IgD-negative memory B cell (primary cell): ENCODE measurements around the gene SF3B4. TPM values are rescaled to one million over a fixed set of nuclear protein-coding genes. Genes with fewer than 3 reads are reported as not detected.
"Not testable (repeated sequence)": the region's sequence is repeated elsewhere in the genome, so short reads cannot be mapped to it uniquely, and the experiment has no call there.

ENCODE experiments used
- H3K27ac Mint-ChIP-seq, 3 donors: one replicate each; pipeline ENCODE4 v1.8.0; 2020 to 2022; ENCODE audit warnings: mild to moderate bottlenecking in 3 of 3, mixed read lengths in 3 of 3, moderate library complexity in 1 of 3
- H3K27me3 Mint-ChIP-seq: one replicate; pipeline ENCODE4 v1.8.0; 2021; ENCODE audit warnings: mixed read lengths
- H3K36me3 Mint-ChIP-seq: one replicate; pipeline ENCODE4 v1.8.0; 2020; ENCODE audit warnings: mild to moderate bottlenecking, mixed read lengths
- H3K4me1 Mint-ChIP-seq, 3 donors: one replicate each; pipeline ENCODE4 v1.8.0; 2020 to 2022; ENCODE audit warnings: mixed read lengths in 3 of 3, mild to moderate bottlenecking in 1 of 3
- H3K4me3 Mint-ChIP-seq, 4 donors: one replicate each; pipeline ENCODE4 v1.8.0; 2020 to 2022; ENCODE audit warnings: mild to moderate bottlenecking in 4 of 4, mixed read lengths in 4 of 4, moderate library complexity in 3 of 4
- H3K9me3 Mint-ChIP-seq, 3 donors: one replicate each; pipeline ENCODE4 v1.8.0; 2020 to 2021; ENCODE audit warnings: mixed read lengths in 3 of 3, mild to moderate bottlenecking in 1 of 3
- polyA plus RNA-seq: library from polyadenylated mRNA; unstranded; fragments of 300-500 nt; fragmentation: Illumina TruSeq; gene quantifications from one replicate; pipeline ENCODE4 v1.2.3, GENCODE V29; 2021

SF3B4 gene
- polyA plus RNA-seq, 1 donor from 2014 or later, result 99.3 TPM

DNA sequence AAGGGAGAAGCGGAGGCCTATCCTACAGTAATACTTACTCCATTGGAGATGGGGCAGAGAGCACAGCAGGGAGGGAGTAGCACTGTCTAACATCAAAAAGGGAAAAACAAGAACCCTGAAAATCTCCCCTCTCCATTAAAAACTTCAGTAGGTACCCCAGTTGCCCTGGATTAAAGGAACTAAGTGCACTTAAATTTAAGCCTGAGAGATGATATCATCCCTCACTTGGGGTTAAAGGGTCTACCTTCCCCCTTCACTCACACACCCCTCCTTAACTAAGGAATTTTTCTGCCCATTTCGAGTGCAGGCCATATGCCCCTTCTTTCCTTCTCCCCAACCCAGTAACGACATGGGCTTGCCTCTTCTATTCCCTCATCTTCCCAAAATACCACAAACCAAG is 12.8 kb upstream of the SF3B4 start:
- H3K27me3 Mint-ChIP-seq, result no peaks in the 10 kb centered on the region
- no peaks in the 10 kb centered on the region for H3K9me3 Mint-ChIP-seq
- peaks cover 2% of the 10 kb centered on the region for H3K36me3 Mint-ChIP-seq
- H3K4me3 Mint-ChIP-seq, result no peak overlapping the region
- H3K4me1 Mint-ChIP-seq, result peaks cover 0 to 4% (median 2%) of the 10 kb centered on the region in 3 donors
- H3K27ac Mint-ChIP-seq, result no peak overlapping the region

DNA sequence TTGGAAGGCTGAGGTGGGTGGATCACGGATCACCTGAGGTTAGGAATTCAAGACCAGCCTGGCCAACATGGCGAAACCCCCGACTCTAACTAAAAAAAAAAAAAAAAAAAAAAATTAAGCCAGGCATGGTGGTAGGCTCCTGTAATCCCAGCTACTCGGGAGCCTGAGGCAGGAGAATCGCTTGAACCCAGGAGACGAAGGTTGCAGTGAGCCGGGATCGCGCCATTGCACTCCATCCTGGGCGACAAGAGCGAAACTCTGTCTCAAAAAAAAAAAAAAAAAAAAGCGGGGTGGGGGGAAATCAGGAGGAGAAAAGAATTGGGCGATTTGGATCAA is 11.0 kb upstream of the SF3B4 start:
- H3K27me3 Mint-ChIP-seq, H3K4me1 Mint-ChIP-seq, H3K36me3 Mint-ChIP-seq, H3K4me3 Mint-ChIP-seq, H3K9me3 Mint-ChIP-seq, H3K27ac Mint-ChIP-seq: not testable (repeated sequence)

DNA sequence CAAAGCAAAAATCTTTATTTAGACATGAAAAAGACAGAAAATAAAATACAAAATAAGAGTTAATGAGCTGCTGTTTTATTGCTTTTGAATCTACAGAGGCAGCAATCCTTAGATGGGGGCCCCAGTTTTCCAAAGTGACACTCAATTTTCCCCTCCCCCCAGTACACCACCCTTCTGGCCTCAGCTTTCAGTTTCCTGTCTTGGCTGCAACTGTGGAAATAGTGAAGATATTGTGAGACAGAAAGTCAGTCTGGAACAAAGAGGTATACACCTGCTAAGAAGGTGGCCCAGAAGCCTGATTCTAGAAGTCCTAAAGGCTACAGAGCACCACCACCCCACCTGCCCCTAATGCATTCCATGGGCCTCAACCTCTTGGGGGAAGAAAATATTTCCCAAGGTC is 10.2 kb upstream of the SF3B4 start:
- no peaks in the 10 kb centered on the region for H3K9me3 Mint-ChIP-seq
- no peaks in the 10 kb centered on the region for H3K36me3 Mint-ChIP-seq

DNA sequence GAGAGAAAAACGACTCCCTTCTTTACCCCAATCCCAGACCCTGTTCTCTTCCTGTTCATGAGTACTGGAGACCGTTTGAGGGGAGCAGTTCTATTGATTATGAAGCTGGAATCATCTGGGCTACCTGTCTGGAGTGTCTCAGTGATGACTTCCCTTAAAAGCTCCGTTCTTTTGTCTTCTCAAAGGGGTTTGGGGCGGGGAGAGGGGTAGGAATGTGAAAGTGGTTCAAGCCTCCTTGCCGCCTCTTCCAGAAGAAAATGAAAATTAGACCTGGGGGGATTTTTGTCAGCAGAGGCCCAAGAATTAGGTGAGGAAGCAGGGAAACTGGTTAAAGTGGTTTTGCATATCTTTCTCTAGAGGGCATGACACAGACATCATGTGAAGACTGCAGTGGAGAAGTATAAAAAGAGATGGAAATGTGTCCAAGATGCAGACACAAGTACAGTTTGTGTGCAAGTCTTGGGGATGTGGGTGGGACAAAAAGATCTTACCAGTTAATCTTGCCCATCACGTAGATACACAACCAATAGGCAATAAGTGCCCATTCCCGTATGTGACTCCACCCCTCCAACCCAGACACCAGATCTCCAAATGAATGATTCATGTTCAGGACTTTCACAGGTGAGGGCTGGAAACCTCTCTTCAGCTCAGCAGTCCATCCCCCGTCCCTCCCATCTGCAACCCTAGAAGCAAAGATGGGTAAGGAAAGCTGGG is 9.5 kb upstream of the SF3B4 start:
- peaks cover 5% of the 10 kb centered on the region for H3K27me3 Mint-ChIP-seq
- H3K27ac Mint-ChIP-seq, result peak overlapping the region in 1 of 3 donors; percentile 69
- H3K4me1 Mint-ChIP-seq, result peaks cover 0 to 4% (median 2%) of the 10 kb centered on the region in 3 donors
- H3K4me3 Mint-ChIP-seq, result no peak overlapping the region
- no peaks in the 10 kb centered on the region for H3K36me3 Mint-ChIP-seq
- H3K9me3 Mint-ChIP-seq, result no peaks in the 10 kb centered on the region

More for the DNA sequence above, 10.2 kb upstream of the SF3B4 start:
- Mint-ChIP-seq H3K27ac (no peak overlapping the region), H3K4me3 (no peak overlapping the region), H3K4me1 (peaks cover 0 to 4% (median 2%) of the 10 kb centered on the region in 3 donors), H3K27me3 (peaks cover 5% of the 10 kb centered on the region)

DNA sequence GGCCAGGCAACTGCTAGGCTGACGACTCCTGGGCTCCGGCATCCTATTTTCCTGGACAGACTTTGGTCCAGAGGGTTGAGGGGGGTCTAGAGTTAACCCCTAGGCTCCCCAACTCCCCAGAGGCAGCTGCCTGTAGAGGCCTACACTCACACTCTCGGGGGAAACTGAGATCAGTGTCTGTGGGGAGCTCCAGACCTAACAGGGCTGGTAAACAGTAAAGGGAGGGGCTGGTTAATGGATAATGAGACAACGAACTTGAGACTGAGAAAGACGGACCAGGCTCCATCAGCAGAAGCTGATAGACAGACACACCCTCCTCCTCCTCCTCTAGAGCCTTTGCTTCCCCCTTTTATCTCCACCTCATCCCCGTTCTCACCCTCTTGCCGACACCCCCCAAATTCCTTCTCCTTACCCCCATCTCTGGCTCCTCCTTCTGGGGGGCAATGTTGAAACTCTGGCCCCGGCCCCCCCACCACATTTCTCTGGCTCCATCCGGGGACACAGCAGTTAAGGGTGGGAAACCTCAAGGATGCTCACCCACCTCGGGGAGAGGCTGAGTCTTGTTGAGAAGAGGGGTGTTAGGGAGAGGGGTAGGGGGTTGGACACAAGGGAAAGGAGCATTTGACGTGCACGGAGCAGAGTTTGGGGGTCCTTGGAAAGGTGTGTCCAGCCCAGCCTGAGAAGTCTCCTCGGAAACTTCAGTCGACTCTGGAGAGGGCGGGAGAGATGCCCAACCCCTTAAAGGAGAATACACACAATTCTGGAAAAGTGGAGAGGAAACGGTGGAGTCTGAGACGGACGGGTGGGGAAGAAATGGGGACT is 8.8 kb upstream of the SF3B4 start, which contains the start of gene MTMR11:
TSS of gene MTMR11 (minus strand) at position 710 of the 822 bp plus-strand sequence. CDS start at position 478, 232 bp downstream.
- H3K4me1 Mint-ChIP-seq, result peaks cover 0 to 4% (median 2%) of the 10 kb centered on the region in 3 donors
- no peaks in the 10 kb centered on the region for H3K36me3 Mint-ChIP-seq
- H3K9me3 Mint-ChIP-seq, result no peaks in the 10 kb centered on the region
- H3K27ac Mint-ChIP-seq, result peak within 1 kb of the TSS in 1 of 3 donors; percentile 94
- H3K27me3 Mint-ChIP-seq, result peaks cover 6% of the 10 kb centered on the region
- H3K4me3 Mint-ChIP-seq, result no peak within 1 kb of the TSS

DNA sequence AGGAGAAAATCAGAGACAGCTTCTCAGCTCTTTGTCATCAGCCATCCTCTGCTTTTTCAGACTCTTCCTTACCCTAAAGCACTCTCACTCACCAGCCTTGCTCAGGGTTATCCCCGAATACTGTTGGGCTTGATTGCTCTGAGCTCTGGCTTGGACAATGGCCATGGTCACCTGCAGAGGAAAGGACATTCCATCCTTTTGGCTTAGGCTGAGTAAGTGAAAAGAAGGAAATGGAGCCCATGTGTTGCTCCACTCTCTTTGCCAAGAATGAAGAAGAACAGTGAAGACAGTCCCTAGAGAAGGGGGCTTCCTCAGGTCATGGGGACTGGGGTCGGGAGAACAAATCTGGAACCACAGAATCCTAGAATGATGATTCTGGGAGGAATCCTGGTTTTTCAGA is 6.8 kb upstream of the SF3B4 start:
- H3K4me3 Mint-ChIP-seq, result no peak overlapping the region
- peaks cover 3% of the 10 kb centered on the region for H3K36me3 Mint-ChIP-seq
- H3K27ac Mint-ChIP-seq, result no peak overlapping the region
- peaks cover 9% of the 10 kb centered on the region for H3K27me3 Mint-ChIP-seq
- H3K9me3 Mint-ChIP-seq, result no peaks in the 10 kb centered on the region
- H3K4me1 Mint-ChIP-seq, result peaks cover 0 to 4% (median 3%) of the 10 kb centered on the region in 3 donors

DNA sequence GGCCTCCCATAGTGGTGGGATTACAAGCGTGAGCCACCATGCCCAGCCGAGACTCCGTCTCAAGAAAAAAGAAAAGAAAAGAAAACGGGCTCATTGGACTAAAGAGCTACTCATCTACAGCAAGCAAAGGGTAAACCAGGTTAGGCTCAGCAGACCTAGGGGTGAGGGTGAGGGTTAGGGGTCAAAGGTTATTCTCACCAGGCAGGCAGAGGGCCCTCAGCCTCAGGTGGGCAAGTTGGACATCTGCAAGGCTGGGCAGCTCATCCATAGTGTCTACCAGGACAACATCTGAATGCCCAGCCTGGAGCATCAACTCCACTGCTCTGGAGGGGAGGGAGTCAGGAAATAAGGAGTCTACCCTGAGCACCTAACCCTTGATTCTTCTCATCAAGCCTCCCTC is 5.6 kb upstream of the SF3B4 start:
- peaks cover 4 to 8% (median 7%) of the 10 kb centered on the region in 3 donors for H3K4me1 Mint-ChIP-seq
- H3K9me3 Mint-ChIP-seq, result no peaks in the 10 kb centered on the region
- peaks cover 3% of the 10 kb centered on the region for H3K36me3 Mint-ChIP-seq
- peaks cover 9% of the 10 kb centered on the region for H3K27me3 Mint-ChIP-seq
- H3K4me3 Mint-ChIP-seq, result peak overlapping the region in 1 of 4 donors; percentile 22
- no peak overlapping the region for H3K27ac Mint-ChIP-seq

DNA sequence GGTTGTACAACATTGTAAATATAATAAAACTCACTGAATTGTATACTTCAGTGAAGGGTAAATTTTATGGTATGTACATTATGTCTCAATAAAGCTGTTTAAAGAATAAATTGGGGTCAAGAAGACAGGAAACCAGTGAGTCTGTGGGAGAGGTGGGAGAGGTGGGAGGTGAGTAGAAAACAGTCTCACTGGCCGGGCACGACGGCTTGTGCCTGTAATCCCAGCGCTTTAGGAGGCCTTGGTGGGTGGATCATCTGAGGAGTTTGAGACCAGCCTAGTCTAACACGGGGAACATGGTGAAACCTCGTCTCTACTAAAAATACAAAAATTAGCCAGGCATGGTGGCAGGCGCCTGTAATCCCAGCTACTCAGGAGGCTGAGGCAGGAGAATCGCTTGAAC is 4.9 kb upstream of the SF3B4 start:
- H3K36me3 Mint-ChIP-seq, result peaks cover 3% of the 10 kb centered on the region

DNA sequence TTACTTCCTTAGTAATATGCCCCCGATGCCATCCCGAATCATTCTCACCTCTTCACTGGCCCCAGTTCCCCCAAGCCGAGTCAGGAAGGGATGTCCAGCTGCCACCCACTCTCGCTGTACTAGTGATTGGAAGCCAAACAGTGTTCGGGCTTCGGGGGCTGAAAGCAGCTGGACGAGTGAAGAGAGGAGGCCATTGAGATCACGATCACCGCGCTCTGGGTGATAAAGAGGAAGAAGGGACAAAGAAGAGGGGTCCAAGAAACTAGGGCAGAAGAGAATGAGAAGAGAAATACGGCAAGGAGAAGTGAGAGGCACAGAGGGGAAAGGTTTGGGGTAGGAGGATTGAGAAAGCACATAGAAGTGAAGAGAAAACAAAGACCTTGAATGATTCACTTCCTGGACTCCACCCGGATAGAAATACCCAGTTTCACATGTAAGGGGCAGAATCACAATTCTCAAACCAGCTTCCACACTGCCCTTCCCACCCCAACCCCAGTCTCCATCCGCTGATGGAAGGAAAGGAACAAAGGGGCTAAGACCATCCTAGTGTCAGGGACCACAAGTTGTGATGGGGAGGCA is 3.7 kb upstream of the SF3B4 start:
- Mint-ChIP-seq H3K36me3 (peaks cover 3% of the 10 kb centered on the region), H3K4me3 (peak overlapping the region in 1 of 4 donors; percentile 89), H3K27ac (peak overlapping the region in 2 of 3 donors; percentile 20 to 56)

More for the DNA sequence above, 4.9 kb upstream of the SF3B4 start:
- Mint-ChIP-seq H3K4me3 (no peak overlapping the region), H3K4me1 (peaks cover 8 to 10% (median 8%) of the 10 kb centered on the region in 3 donors), H3K27me3 (peaks cover 9% of the 10 kb centered on the region), H3K9me3 (no peaks in the 10 kb centered on the region), H3K27ac (no peak overlapping the region)

DNA sequence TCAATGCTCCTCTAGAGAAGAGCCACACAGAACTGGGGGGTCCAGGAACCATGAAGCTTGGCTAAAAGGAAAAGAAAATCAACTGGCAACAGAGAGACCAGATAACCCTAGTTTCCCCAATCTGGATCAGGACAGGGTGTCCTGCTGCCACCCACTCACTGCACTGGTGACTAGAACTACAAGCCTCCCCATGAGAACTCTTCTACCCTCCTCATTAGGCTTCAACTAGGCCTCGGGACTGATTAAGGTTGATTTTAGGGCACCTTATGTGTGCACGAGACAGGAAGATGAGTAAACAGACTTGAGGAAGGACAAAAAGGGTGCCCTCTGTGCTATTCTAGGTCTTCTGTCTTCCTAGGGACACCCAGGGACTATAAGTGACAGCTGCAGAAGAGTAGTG is 2.3 kb upstream of the SF3B4 start:
- peaks cover 14 to 21% (median 18%) of the 10 kb centered on the region in 3 donors for H3K4me1 Mint-ChIP-seq
- H3K36me3 Mint-ChIP-seq, result peaks cover 6% of the 10 kb centered on the region
- peaks cover 9% of the 10 kb centered on the region for H3K27me3 Mint-ChIP-seq
- peak overlapping the region in 1 of 4 donors; percentile 89 for H3K4me3 Mint-ChIP-seq
- H3K9me3 Mint-ChIP-seq, result no peaks in the 10 kb centered on the region
- no peak overlapping the region for H3K27ac Mint-ChIP-seq

More for the DNA sequence above, 3.7 kb upstream of the SF3B4 start:
- Mint-ChIP-seq H3K9me3 (no peaks in the 10 kb centered on the region), H3K4me1 (peaks cover 9 to 11% (median 11%) of the 10 kb centered on the region in 3 donors), H3K27me3 (peaks cover 9% of the 10 kb centered on the region)

DNA sequence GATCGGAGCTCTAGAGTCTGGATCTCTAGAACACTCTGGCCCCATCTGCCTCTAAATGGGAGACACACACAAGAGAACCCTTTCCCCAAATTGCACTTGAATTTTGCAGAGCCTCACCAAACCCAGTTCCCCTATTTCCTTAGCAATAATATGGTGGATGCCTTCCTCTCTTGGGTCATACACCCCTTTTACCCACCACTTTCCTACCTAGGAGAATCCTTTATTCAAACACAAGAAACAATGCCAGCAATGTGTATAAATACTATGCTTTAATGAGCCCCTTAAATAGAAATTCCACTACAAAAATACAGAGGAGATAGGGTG is 760 bp upstream of the SF3B4 start:
- peaks cover 5% of the 10 kb centered on the region for H3K27me3 Mint-ChIP-seq
- no peaks in the 10 kb centered on the region for H3K9me3 Mint-ChIP-seq
- peaks cover 10% of the 10 kb centered on the region for H3K36me3 Mint-ChIP-seq
- peak overlapping the region; percentile 89 to 98 (median 96) for H3K4me3 Mint-ChIP-seq
- peak overlapping the region; percentile 83 to 96 (median 90) for H3K27ac Mint-ChIP-seq
- H3K4me1 Mint-ChIP-seq, result peaks cover 14 to 27% (median 21%) of the 10 kb centered on the region in 3 donors

DNA sequence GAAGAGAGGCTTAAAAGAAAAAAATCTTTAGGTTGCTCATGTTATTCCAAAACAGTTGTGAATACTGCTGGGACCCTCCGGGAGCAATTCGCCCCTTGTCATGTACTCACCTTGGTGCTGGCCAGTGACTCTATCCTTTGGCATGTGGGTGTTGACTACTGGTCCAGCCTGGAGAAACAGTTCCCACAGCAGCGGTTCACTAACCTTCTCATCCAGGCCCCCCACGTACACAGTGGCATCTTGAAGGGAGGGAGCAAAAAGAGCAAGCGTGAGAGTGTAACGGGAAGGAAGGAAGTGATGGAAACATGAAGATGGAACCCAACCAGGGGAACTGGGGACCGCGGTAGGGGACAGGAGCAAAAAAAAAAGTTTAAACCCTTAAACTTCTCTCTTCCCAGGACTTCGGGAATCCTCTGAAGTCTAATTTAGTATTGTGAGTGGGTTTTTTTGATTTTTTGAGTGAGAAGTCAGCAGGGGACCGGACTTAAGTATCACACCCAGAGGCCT is 494 bp downstream of the SF3B4 start:
- Mint-ChIP-seq H3K9me3 (no peaks in the 10 kb centered on the region), H3K4me1 (peaks cover 14 to 27% (median 21%) of the 10 kb centered on the region in 3 donors), H3K27ac (peak overlapping the region; percentile 83 to 96 (median 90)), H3K36me3 (peaks cover 15% of the 10 kb centered on the region), H3K4me3 (peak overlapping the region; percentile 89 to 98 (median 96)), H3K27me3 (peaks cover 5% of the 10 kb centered on the region)

DNA sequence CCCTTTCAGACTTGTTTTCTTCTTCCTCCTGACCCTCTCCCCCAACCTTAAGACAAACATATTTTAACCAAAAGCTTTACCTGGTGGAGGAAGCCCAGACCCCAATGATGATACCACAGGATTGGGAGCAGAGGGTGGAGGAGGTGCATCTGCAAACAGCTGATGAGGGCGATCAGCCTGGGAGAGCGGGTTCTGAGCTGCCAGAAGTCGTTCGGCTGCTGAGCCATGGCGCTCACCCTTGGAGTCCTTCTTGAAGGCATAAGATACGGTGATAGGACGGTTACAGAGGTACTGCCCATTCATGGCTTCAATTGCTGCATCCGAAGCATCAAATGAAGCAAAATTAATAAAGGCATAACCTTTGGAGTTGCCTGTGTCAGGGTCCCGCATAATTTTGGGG is 1.3 kb downstream of the SF3B4 start:
- H3K36me3 Mint-ChIP-seq, result peaks cover 21% of the 10 kb centered on the region
- H3K9me3 Mint-ChIP-seq, result no peaks in the 10 kb centered on the region
- peak overlapping the region in 1 of 3 donors; percentile 79 for H3K27ac Mint-ChIP-seq
- peaks cover 3% of the 10 kb centered on the region for H3K27me3 Mint-ChIP-seq
- peak overlapping the region in 3 of 4 donors; percentile 89 to 97 (median 95) for H3K4me3 Mint-ChIP-seq
- H3K4me1 Mint-ChIP-seq, result peaks cover 14 to 27% (median 21%) of the 10 kb centered on the region in 3 donors

DNA sequence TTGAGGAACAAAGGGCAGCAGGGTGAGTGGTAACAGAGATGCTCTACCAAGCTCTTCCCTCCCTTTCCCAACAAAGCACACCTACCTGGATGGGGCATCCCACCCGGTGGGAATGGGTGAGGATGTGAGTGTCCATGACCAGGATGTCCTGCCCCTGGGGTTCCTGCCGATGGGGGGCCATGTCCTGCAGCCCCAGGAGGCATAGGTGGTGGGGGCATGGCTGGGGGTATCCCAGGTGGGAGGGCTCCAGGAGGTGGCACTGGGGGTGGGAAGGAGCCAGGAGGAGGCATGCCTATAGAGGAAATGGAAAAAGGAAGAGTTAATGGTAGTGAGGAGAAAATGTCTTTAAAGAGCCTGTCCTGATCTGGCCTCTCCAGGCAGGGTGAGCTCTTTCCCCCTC is 1.9 kb downstream of the SF3B4 start:
- H3K4me1 Mint-ChIP-seq, result peaks cover 14 to 27% (median 21%) of the 10 kb centered on the region in 3 donors
- H3K4me3 Mint-ChIP-seq, result peak overlapping the region; percentile 56 to 97 (median 92)
- H3K9me3 Mint-ChIP-seq, result no peaks in the 10 kb centered on the region
- peaks cover 21% of the 10 kb centered on the region for H3K36me3 Mint-ChIP-seq
- peaks cover 3% of the 10 kb centered on the region for H3K27me3 Mint-ChIP-seq
- peak overlapping the region in 1 of 3 donors; percentile 79 for H3K27ac Mint-ChIP-seq

DNA sequence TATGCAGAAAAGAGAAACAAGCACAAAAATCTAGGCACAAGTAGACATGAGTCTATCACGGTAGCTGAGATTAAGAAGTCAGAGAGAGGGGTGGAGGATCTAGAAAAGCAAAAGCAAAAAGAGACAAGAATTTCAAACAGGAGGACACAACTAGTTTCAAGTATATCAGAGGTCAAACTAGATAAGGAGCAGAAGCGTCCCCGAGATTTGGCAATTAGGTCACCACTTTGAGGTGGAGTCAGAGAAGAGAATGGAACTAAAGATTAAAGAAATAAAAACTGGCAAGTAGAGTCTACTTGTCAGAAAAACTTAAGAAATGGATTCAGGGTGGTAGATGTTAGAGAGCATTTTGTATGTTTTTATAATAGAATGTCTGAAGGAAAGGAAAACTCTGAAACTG is 2.3 kb downstream of the SF3B4 start:
- peak overlapping the region; percentile 17 to 95 (median 72) for H3K4me3 Mint-ChIP-seq
- peaks cover 13 to 27% (median 21%) of the 10 kb centered on the region in 3 donors for H3K4me1 Mint-ChIP-seq
- peaks cover 18% of the 10 kb centered on the region for H3K36me3 Mint-ChIP-seq
- no peaks in the 10 kb centered on the region for H3K27me3 Mint-ChIP-seq
- peak overlapping the region; percentile 9 to 79 (median 60) for H3K27ac Mint-ChIP-seq
- H3K9me3 Mint-ChIP-seq, result no peaks in the 10 kb centered on the region
